Measurements from ENCODE around the gene CHRFAM7A. TPM values are rescaled to one million over a fixed set of nuclear protein-coding genes. Genes with fewer than 3 reads are reported as not detected.
"Not testable (repeated sequence)": the region's sequence is repeated elsewhere in the genome, so short reads cannot be mapped to it uniquely, and the experiment has no call there.

Gene CHRFAM7A
- total RNA-seq, 2 donors from 2014 or later: 0.46 to 16.4 TPM

DNA sequence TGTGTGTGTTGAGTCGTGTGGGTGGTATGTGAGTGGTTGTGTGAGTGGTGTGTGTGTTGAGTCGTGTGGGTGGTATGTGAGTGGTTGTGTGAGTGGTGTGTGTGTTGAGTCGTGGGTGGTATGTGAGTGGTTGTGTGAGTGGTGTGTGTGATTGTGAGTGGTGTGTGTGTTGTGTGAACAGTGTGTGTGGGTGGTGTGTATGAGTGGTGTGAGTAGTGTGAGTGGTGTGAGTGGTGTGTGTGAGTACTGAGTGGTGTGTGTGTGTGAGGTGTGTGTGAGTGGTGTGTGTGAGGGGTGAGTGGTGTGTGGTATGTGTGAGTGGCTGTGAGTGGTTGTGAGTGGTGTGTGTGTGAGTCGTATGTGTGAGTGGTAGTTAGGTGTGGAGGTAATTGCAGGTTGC lies 17.5 kb downstream of the CHRFAM7A start:
- DNase-seq (ENCODE audit: low spot score); intact Hi-C loops (cut with DNase I): not testable (repeated sequence)
- WGBS: 41% methylated on average over 4 of the region's 4 CpGs

DNA sequence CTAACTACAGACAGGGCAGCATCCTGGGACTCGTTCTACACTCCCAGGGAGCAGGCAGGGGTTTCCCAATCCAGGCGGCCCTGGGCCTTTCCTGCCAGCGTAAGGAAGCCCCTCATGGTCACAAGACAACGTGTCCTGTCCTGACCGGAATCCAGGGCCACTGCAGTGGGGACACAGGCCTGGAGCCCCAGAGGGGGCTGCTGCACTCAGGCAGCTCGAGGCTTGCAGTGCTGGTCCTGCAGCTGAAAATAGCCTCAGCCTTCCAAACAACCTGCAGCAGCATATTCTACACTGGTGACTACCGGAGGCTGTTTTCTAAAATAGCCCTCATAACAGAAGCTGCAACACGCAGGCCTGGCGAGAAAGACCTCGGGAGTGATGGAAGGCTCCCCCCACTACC lies 18.5 kb downstream of the CHRFAM7A start:
- DNase-seq (ENCODE audit: low spot score); H3K4me1 ChIP-seq (replicated peaks): not testable (repeated sequence)
- WGBS: no CpG with 5 or more reads among the region's 10 CpGs

More for the DNA sequence above, 17.5 kb downstream of the CHRFAM7A start:
- not testable (repeated sequence) for H3K27ac ChIP-seq; H3K27me3 ChIP-seq (replicated peaks; ENCODE audit: insufficient read depth); H3K4me3 ChIP-seq; H3K9me3 ChIP-seq; H3K36me3 ChIP-seq; H3K4me1 ChIP-seq (replicated peaks)

DNA sequence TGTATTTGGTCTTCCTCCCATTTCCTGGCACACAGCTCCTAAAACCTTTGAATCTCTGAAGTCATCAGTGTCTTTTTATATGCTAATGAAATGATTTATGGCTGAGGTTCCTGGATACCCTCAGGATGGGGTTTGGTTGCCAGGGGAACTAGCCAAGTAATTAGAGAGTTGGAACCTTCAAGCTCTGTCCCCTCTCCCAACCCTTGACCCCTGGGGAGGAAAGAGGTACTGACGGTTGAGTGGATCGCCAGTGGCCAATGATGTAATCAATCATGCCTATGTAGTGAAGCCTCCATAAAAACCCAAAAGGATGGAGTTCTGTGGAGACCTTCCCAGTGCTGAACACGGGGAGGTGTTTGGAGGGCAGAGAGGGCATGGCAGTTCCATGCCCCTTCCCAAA lies 25.1 kb downstream of the CHRFAM7A start:
- no CpG with 5 or more reads among the region's 3 CpGs for WGBS
- H3K36me3 ChIP-seq; H3K27ac ChIP-seq; DNase-seq (ENCODE audit: low spot score); intact Hi-C loops (cut with DNase I); H3K27me3 ChIP-seq (replicated peaks; ENCODE audit: insufficient read depth); H3K4me1 ChIP-seq (replicated peaks); H3K4me3 ChIP-seq; H3K9me3 ChIP-seq: not testable (repeated sequence)

More for the DNA sequence above, 18.5 kb downstream of the CHRFAM7A start:
- H3K9me3 ChIP-seq; H3K27me3 ChIP-seq (replicated peaks; ENCODE audit: insufficient read depth); H3K4me3 ChIP-seq; intact Hi-C loops (cut with DNase I); H3K36me3 ChIP-seq; H3K27ac ChIP-seq: not testable (repeated sequence)

DNA sequence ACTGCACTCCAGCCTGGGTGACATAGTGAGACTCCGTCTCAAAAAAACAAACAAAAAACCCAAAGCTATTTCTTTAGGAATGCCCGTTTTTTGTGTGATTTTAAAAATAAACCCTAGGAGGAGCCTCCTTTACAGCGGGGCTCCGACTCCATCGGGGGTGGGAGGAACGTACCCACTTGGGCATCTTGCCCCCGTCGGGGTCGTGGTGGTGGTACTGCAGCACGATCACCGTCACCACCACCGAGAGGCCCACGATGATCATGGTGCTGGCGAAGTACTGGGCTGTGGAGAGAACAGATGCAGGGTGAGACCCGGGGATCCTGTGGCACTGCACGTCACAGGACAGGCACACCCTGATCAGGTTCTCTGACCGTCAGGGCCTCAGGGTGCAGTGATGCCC lies 26.1 kb downstream of the CHRFAM7A start:
- intact Hi-C loops (cut with DNase I); H3K27ac ChIP-seq; H3K9me3 ChIP-seq; H3K36me3 ChIP-seq; DNase-seq (ENCODE audit: low spot score); H3K4me1 ChIP-seq (replicated peaks); H3K27me3 ChIP-seq (replicated peaks; ENCODE audit: insufficient read depth); H3K4me3 ChIP-seq: not testable (repeated sequence)
- 92% methylated on average over 13 of the region's 17 CpGs for WGBS

DNA sequence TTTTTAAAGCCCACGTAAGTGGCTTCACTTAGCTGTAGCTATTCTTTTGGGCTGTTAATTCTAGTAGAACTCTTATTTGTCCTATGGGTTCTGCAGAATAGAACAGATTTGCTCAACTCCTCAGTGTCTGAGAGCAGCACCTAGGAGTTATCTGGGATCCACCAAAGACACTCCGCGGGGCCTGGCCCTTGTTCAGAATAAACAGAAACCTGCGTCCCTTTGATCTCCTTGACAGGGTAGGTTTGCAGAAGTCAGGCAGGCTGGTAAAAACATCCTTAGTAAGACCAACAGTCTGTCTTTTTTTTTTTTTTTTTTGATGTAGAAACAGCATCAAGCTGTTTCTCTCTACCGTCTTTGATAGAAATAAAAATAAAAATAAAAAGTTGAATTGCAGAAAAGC lies 31.9 kb downstream of the CHRFAM7A start:
- H3K27me3 ChIP-seq (replicated peaks; ENCODE audit: insufficient read depth); H3K9me3 ChIP-seq; H3K27ac ChIP-seq; H3K4me3 ChIP-seq; DNase-seq (ENCODE audit: low spot score); H3K4me1 ChIP-seq (replicated peaks); H3K36me3 ChIP-seq; intact Hi-C loops (cut with DNase I): not testable (repeated sequence)
- no CpG with 5 or more reads among the region's 5 CpGs for WGBS

DNA sequence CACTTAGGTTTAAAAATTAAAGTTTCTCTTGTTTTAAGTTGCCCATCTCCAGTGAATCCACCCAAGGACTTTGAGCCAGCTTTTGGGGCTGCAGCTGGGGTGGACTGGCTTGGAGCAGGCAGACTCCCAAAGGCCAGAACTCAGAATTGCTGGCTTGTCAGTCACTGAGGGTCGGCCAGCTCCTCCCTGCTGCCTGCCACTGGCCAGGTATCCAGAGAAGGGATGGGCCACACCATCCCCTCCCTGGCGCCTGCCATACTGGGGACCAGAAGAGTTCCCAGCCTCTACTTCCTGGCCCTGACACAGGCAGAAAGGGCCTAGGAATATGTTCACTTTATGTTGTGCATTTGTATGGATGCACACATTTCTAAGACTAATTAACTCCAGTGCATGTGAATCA lies 32.4 kb downstream of the CHRFAM7A start:
- H3K4me3 ChIP-seq; H3K27me3 ChIP-seq (replicated peaks; ENCODE audit: insufficient read depth); H3K36me3 ChIP-seq; H3K27ac ChIP-seq; H3K4me1 ChIP-seq (replicated peaks); DNase-seq (ENCODE audit: low spot score); H3K9me3 ChIP-seq; intact Hi-C loops (cut with DNase I): not testable (repeated sequence)
- no CpG with 5 or more reads among the region's 2 CpGs for WGBS

DNA sequence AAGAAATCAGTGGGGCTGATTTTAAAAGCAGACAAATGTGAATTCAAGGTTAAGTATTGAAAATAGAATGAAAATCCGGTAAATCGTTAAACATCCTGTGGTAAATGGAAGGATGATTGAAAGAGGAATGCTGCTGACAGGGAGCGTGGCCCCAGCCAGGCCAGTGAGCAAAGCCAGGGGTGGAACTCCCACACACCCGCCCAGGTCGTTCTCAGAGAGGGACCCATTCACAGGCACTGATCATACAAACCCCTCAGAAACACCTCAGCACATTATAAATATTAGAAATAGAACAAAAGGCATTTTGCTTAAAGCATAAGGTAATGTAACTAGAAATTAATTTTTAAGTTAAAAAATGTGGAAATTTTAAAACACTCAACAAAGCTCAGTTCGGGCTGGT lies 38.3 kb downstream of the CHRFAM7A start:
- H3K27me3 ChIP-seq (replicated peaks; ENCODE audit: insufficient read depth); H3K36me3 ChIP-seq; H3K4me1 ChIP-seq (replicated peaks); H3K9me3 ChIP-seq; H3K27ac ChIP-seq; intact Hi-C loops (cut with DNase I); DNase-seq (ENCODE audit: low spot score); H3K4me3 ChIP-seq: not testable (repeated sequence)
- 65% methylated on average over 5 of the region's 6 CpGs for WGBS

DNA sequence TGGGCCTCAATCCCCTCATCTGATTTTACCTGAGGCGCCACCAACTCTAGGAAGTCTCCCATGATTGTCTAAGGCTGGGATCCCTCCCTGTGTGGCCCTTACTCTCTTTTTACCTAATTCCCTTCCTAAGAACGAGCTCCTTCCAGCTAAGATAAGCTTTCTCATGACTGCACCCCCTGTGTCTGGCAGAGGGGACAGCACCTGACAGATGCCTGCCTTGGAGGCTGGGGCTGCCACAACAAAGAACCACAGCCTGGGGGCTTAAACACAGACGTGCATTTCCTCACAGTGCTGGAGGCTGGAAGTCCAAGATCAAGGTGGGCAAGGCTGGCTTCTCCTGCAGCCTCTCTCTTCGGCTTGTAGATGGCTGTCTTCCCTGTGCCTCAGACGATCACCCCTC lies 43.5 kb downstream of the CHRFAM7A start:
- WGBS: no CpG with 5 or more reads among the region's 5 CpGs
- DNase-seq (ENCODE audit: low spot score); H3K27me3 ChIP-seq (replicated peaks; ENCODE audit: insufficient read depth); H3K36me3 ChIP-seq; H3K4me3 ChIP-seq; H3K27ac ChIP-seq; H3K4me1 ChIP-seq (replicated peaks); H3K9me3 ChIP-seq; intact Hi-C loops (cut with DNase I): not testable (repeated sequence)

DNA sequence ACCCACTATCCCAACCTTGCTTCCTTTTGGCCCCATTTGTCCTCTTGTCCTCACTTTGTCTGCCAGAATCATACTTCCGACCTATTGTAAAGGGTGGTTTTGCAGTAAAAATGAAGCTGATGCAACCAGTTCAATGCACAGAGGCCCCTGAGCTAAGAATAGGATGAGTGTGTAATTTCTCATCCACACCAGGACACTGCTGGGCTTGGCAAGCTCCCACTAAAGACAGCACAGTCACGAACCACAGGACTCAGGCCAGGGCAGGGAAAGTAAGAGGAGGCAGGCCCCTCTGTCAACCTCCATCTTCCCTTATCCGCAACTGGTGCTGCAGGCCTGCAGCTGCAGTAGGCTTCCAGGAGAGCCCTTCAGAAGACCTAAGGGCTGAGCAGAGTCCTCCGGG lies 56.8 kb downstream of the CHRFAM7A start:
- H3K9me3 ChIP-seq; intact Hi-C loops (cut with DNase I): not testable (repeated sequence)

DNA sequence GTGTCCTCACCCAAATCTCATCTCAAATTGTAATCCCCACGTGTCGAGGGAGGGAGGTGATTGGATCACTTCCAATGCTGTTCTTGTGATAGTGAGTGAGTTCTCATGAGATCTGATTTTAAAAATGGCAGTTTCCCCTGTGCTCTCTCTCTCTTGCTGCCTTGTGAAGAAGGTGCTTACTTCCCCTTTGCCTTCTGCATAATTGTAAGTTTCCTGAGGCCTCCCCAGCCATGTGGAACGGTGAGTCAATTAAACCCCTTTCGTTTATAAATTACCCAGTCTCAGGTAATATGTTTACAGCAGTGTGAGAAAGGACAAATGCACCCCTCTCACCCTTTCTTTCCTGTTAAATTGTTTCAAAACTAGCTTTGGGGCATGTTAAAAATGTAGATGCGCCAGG lies 59.2 kb downstream of the CHRFAM7A start:
- DNase-seq (ENCODE audit: low spot score); H3K9me3 ChIP-seq; intact Hi-C loops (cut with DNase I); H3K36me3 ChIP-seq; H3K27me3 ChIP-seq (replicated peaks; ENCODE audit: insufficient read depth); H3K4me1 ChIP-seq (replicated peaks); H3K27ac ChIP-seq; H3K4me3 ChIP-seq: not testable (repeated sequence)
- WGBS: 58% methylated on average over 2 of the region's 5 CpGs

More for the DNA sequence above, 56.8 kb downstream of the CHRFAM7A start:
- not testable (repeated sequence) for H3K27me3 ChIP-seq (replicated peaks; ENCODE audit: insufficient read depth); DNase-seq (ENCODE audit: low spot score); H3K4me3 ChIP-seq; H3K27ac ChIP-seq; H3K36me3 ChIP-seq; H3K4me1 ChIP-seq (replicated peaks)
- WGBS: no CpG with 5 or more reads among the region's 4 CpGs

DNA sequence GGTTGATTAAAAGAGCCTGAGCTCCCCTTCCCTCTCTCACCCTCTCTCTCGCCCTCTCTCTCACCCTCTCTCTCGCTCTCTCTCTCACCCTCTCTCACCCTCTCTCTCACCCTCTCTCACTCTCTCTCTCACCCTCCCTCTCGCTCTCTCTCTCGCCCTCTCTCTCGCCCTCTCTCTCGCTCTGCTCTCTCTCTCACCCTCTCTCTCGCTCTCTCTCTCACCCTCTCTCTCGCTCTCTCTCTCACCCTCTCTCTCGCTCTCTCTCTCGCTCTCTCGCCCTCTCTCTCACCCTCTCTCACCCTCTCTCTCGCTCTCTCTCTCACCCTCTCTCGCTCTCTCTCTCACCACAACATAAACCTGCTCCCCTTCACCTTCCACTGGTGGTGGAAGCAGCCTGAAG lies 67.2 kb downstream of the CHRFAM7A start:
- H3K27ac ChIP-seq; H3K9me3 ChIP-seq; intact Hi-C loops (cut with DNase I); H3K36me3 ChIP-seq; H3K4me3 ChIP-seq; H3K27me3 ChIP-seq (replicated peaks; ENCODE audit: insufficient read depth); H3K4me1 ChIP-seq (replicated peaks); DNase-seq (ENCODE audit: low spot score): not testable (repeated sequence)
- 69% methylated on average over 13 of the region's 13 CpGs for WGBS

DNA sequence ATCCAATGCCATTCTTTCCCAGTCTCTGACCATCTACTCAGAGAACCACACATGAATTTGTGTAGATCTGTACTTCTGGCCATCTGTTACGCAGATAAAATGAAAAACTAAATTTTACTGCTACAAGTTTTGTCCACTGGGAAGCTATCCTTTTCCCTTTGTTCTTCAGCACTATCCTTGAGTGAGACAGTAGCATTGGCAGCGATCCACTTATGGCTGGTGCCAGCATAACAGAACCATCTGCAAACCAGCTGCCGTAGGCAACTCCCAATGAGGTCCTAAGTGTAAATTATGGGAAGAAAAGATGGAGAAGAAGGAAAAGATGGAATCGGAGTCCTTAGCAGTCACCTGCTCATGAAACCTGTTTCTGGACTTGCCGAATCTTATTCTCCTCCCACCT lies 72.3 kb downstream of the CHRFAM7A start:
- intact Hi-C loops (cut with DNase I): not testable (repeated sequence)

DNA sequence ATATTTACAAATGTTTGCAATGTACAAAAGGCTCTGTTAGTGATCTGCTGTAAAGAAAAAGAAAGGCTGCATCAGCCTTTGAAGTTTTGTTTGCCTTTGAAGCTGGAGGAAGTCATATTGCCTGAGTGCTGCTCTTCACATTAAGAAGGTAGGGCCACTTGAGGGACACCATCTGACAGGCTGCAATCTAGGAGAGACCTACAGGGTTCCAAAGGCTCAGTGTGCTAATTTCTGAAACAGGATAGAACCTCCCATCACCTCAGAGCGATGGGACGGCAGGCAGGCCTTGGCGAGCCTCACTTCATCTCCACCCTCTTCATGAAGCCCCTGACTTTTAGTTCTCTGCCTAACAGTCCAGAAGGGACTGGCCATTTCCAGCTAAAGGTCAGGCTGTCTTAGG lies 77.6 kb downstream of the CHRFAM7A start:
- DNase-seq (ENCODE audit: low spot score); intact Hi-C loops (cut with DNase I); H3K4me1 ChIP-seq (replicated peaks); H3K27ac ChIP-seq; H3K36me3 ChIP-seq; H3K9me3 ChIP-seq; H3K4me3 ChIP-seq; H3K27me3 ChIP-seq (replicated peaks; ENCODE audit: insufficient read depth): not testable (repeated sequence)
- no CpG with 5 or more reads among the region's 3 CpGs for WGBS

More for the DNA sequence above, 72.3 kb downstream of the CHRFAM7A start:
- H3K4me3 ChIP-seq; H3K27me3 ChIP-seq (replicated peaks; ENCODE audit: insufficient read depth); H3K27ac ChIP-seq; H3K4me1 ChIP-seq (replicated peaks); DNase-seq (ENCODE audit: low spot score); H3K36me3 ChIP-seq; H3K9me3 ChIP-seq: not testable (repeated sequence)
- WGBS: no CpG with 5 or more reads among the region's 5 CpGs
